Measurements from ENCODE around the gene PATL2. TPM values are rescaled to one million over a fixed set of nuclear protein-coding genes. Genes with fewer than 3 reads are reported as not detected.

The PATL2 gene
- total and polyA plus RNA-seq, 2 donors (not counting 3 experiments of a cell fraction or from before 2014, with no cell fraction given), result 0.18 TPM; not detected in 1

GRCh38 chr15:44738340-44738984, 27.3 kb upstream of the PATL2 start:
- Histone ChIP-seq H3K4me3 (replicated peaks in 1 of 3; ENCODE audit: insufficient read depth in 1 of 3, low read depth in 1 of 3, low read length in 3 of 3) (no peak overlapping the region), H2AFZ (ENCODE audit: low read depth, low read length) (no peak overlapping the region), H3K79me2 (ENCODE audit: control insufficient read depth, insufficient read depth, low read length) (no peaks in the 10 kb centered on the region), H3K9ac (replicated peaks; ENCODE audit: extremely low read depth, insufficient read depth, low read length) (no peak overlapping the region), H3K4me2 (ENCODE audit: insufficient read depth, low read length) (no peak overlapping the region), H3K36me3 (ENCODE audit: control insufficient read depth in 2 of 2, extremely low read depth in 1 of 2, insufficient read depth in 2 of 2, low read length in 2 of 2) (no peaks in the 10 kb centered on the region), H4K20me1 (replicated peaks; ENCODE audit: control insufficient read depth, extremely low read depth, insufficient read depth, low read length) (no peaks in the 10 kb centered on the region), H3K4me1 (ENCODE audit: control insufficient read depth, extremely low read depth, insufficient read depth, low read length) (peaks cover 2% of the 10 kb centered on the region), H3K9me3 (replicated peaks; ENCODE audit: control insufficient read depth, insufficient read depth, low read length) (no peaks in the 10 kb centered on the region), H3K27ac (ENCODE audit: insufficient read depth, low read depth, low read length) (no peak overlapping the region), H3K27me3 (ENCODE audit: control insufficient read depth in 2 of 2, insufficient read depth in 2 of 2, low read length in 2 of 2) (no peaks in the 10 kb centered on the region), H3K9me1 (replicated peaks; ENCODE audit: control insufficient read depth, extremely low read depth, insufficient read depth, low read length) (no peaks in the 10 kb centered on the region)
- BruUV-seq (replicated peaks), result no TSS peak
- intact Hi-C loops (cut with micrococcal nuclease) (loop anchor here (1.0 kb wide), 4 partner anchors 25 to 160 kb away; partner anchors contain the start of gene SPG11), dilution Hi-C loops (cut with MboI; ENCODE audit: extremely low pct_ligation_motif_present, low sequenced_read_pairs) (loop anchor here (25.0 kb wide), 1 partner anchor 151 kb away; no protein-coding TSS in a partner anchor)
- ChIA-PET POLR2A (interaction anchor here (0.8 to 1.6 kb wide), 4 partner anchors 10 to 75 kb away, joined by 3 to 4 read pairs (median 4); partner anchors contain the start of genes B2M, PATL2 and SPG11), CTCF (interaction anchor here (0.6 to 5.0 kb wide), 32 partner anchors 8 to 380 kb away, joined by 3 to 107 read pairs (median 5); partner anchors contain the start of genes B2M, PATL2 and SPG11)
- TF ChIP-seq CTCF (IDR thresholded peaks at IDR 0.05; ENCODE audit: extremely low read depth in 1 of 2, insufficient read depth in 1 of 2, low read depth in 1 of 2, low read length in 2 of 2), result peak; percentile 40 to 45
- no peak for TF ChIP-seq MAX (IDR thresholded peaks at IDR 0.05; ENCODE audit: insufficient read depth, insufficient read length)
- DNase-seq (ENCODE audit: low read depth, low spot score) (peak; percentile 66), FAIRE-seq (peak; percentile 80)
